Activated CD4-positive, CD25-positive, alpha-beta regulatory T cell treated with anti-CD3 and anti-CD28 coated beads, Interleukin-2, amount 50 U/mL, for 24 hours (primary cell): Measurements from ENCODE around the gene BSN.

Source experiments
- ATAC-seq, 2 donors: fragments of 150-1000 bp; cut with Tn5 transposase; one replicate each; pipeline ENCODE4 v1.10.0; 2021; ENCODE audit warnings: mild to moderate bottlenecking in 1 of 2, moderate library complexity in 1 of 2

BSN gene

GRCh38 chr3:49601358-49602048, 47.2 kb downstream of the BSN start:
- no peak for ATAC-seq

- no peak for ATAC-seq
Measured at GRCh38 chr3:49602049-49602554, 47.8 kb downstream of the BSN start.

GRCh38 chr3:49602877-49603411, 48.7 kb downstream of the BSN start:
- peak; percentile 98 to 99 for ATAC-seq

- ATAC-seq = no peak
Measured at GRCh38 chr3:49606427-49606826, 52.1 kb downstream of the BSN start.

- no peak for ATAC-seq
Measured at GRCh38 chr3:49607105-49607591, 52.9 kb downstream of the BSN start.

- no peak for ATAC-seq
Measured at GRCh38 chr3:49607796-49608195, 53.5 kb downstream of the BSN start.

GRCh38 chr3:49609314-49609713, 55.0 kb downstream of the BSN start:
- ATAC-seq = no peak

- ATAC-seq = no peak
Measured at GRCh38 chr3:49609815-49610214, 55.5 kb downstream of the BSN start.

GRCh38 chr3:49610666-49611280, 56.5 kb downstream of the BSN start:
- ATAC-seq = no peak

GRCh38 chr3:49611291-49611690, 57.0 kb downstream of the BSN start:
- no peak for ATAC-seq

- no peak for ATAC-seq
Measured at GRCh38 chr3:49611719-49612118, 57.4 kb downstream of the BSN start.

GRCh38 chr3:49614936-49615335, 60.7 kb downstream of the BSN start:
- no peak for ATAC-seq

- no peak for ATAC-seq
Measured at GRCh38 chr3:49616061-49616460, 61.8 kb downstream of the BSN start.

- no peak for ATAC-seq
Measured at GRCh38 chr3:49616491-49616941, 62.2 kb downstream of the BSN start.

- ATAC-seq = no peak
Measured at GRCh38 chr3:49617390-49618013, 63.2 kb downstream of the BSN start.

- ATAC-seq = no peak
Measured at GRCh38 chr3:49618412-49618811, 64.1 kb downstream of the BSN start.

- ATAC-seq = no peak
Measured at GRCh38 chr3:49619649-49620048, 65.4 kb downstream of the BSN start.

- ATAC-seq = no peak
Measured at GRCh38 chr3:49620728-49621127, 66.5 kb downstream of the BSN start.

GRCh38 chr3:49623071-49623470, 68.8 kb downstream of the BSN start:
- no peak for ATAC-seq

- ATAC-seq = no peak
Measured at GRCh38 chr3:49625071-49625470, 70.8 kb downstream of the BSN start.

GRCh38 chr3:49626101-49626581, 71.9 kb downstream of the BSN start:
- ATAC-seq = no peak

GRCh38 chr3:49626796-49627195, 72.5 kb downstream of the BSN start:
- ATAC-seq = no peak

GRCh38 chr3:49627634-49628033, 73.4 kb downstream of the BSN start:
- no peak for ATAC-seq
